Hepatocyte (in vitro differentiated cells): Measurements from ENCODE around the gene STPG4. TPM values are rescaled to one million over a fixed set of nuclear protein-coding genes. Genes with fewer than 3 reads are reported as not detected.

Experiments
- DNase-seq: peaks from one replicate; pipeline ENCODE4 v3.0.0-alpha.2; 2016; ENCODE audit warnings: low spot score
- H2AFZ ChIP-seq: fragments of 200-600 bp; sonication (generic); 2 replicates; pipeline ENCODE4 v1.6.0; 2016; ENCODE audit warnings: antibody characterized with exemption, mild to moderate bottlenecking
- H3K27ac ChIP-seq: fragments of 200-600 bp; sonication (generic); 2 replicates; pipeline ENCODE4 v1.5.1; 2016; ENCODE audit warnings: mild to moderate bottlenecking
- H3K27me3 ChIP-seq: fragments of 200-600 bp; sonication (generic); 2 replicates; pipeline ENCODE4 v1.6.1; 2016
- H3K36me3 ChIP-seq: fragments of 200-600 bp; sonication (generic); replicated peaks from 2 replicates; pipeline ENCODE4 v1.5.1; 2016; ENCODE audit warnings: low read depth; ENCODE audit not compliant: insufficient read depth
- H3K4me1 ChIP-seq: fragments of 200-600 bp; sonication (generic); 2 replicates; pipeline ENCODE4 v1.5.1; 2016; ENCODE audit warnings: mild to moderate bottlenecking, moderate library complexity; ENCODE audit not compliant: insufficient read depth
- H3K4me2 ChIP-seq: fragments of 200-600 bp; sonication (generic); 2 replicates; pipeline ENCODE4 v1.6.0; 2016
- H3K4me3 ChIP-seq: fragments of 200-600 bp; sonication (generic); 2 replicates; pipeline ENCODE4 v1.5.1; 2016; ENCODE audit warnings: mild to moderate bottlenecking
- H3K79me2 ChIP-seq: fragments of 200-600 bp; sonication (generic); 2 replicates; pipeline ENCODE4 v1.6.0; 2017; ENCODE audit warnings: mild to moderate bottlenecking
- H3K9me2 ChIP-seq: fragments of 200-600 bp; sonication (generic); replicated peaks from 2 replicates; pipeline ENCODE4 v1.6.0; 2017; ENCODE audit warnings: mild to moderate bottlenecking; ENCODE audit not compliant: insufficient read depth
- H3K9me3 ChIP-seq: fragments of 200-600 bp; sonication (generic); 2 replicates; pipeline ENCODE4 v1.5.1; 2016; ENCODE audit warnings: low read depth, mild to moderate bottlenecking
- H4K20me1 ChIP-seq: fragments of 200-600 bp; sonication (generic); 2 replicates; pipeline ENCODE4 v1.6.0; 2016; ENCODE audit warnings: mild to moderate bottlenecking; ENCODE audit not compliant: insufficient read depth, poor library complexity, severe bottlenecking
- EZH2 ChIP-seq: fragments of 200-600 bp; sonication (generic); IDR thresholded peaks from 2 replicates; pipeline ENCODE4 v1.6.1; 2016; ENCODE audit warnings: antibody characterized with exemption, mild to moderate bottlenecking, borderline replicate concordance
- EZH2phosphoT487 ChIP-seq: fragments of 200-600 bp; sonication (generic); IDR thresholded peaks from one replicate; pipeline ENCODE4 v1.6.1; 2018; ENCODE audit warnings: antibody characterized with exemption, mild to moderate bottlenecking, low read depth, moderate library complexity; ENCODE audit not compliant: unreplicated experiment, severe bottlenecking
- WGBS: methylation state at CpG from one replicate; pipeline ENCODE4 v1.1.6; 2016; ENCODE audit warnings: low lambda C conversion rate; ENCODE audit errors: missing lambda C conversion rate; 5-methylcytosine and 5-hydroxymethylcytosine counted together
- polyA plus RNA-seq: library from polyadenylated mRNA; unstranded; fragments of >200 nt; fragmentation: Nextera tagmentation; extraction: Ambion mirVana; gene quantifications from 2 replicates; pipeline ENCODE4 v1.2.1, GENCODE V29; 2016
- total RNA-seq: library from RNA; depleted of rRNA; stranded (reverse); fragments of >200 nt; gene quantifications from 2 replicates; pipeline ENCODE4 v1.2.3, GENCODE V29; 2014
- TF ChIP-seq, protein P1 (sequence below): fragments of 200-600 bp; sonication (generic); IDR thresholded peaks from 2 replicates; pipeline ENCODE4 v1.5.1; 2016; ENCODE audit warnings: antibody characterized with exemption, mild to moderate bottlenecking; ENCODE audit not compliant: poor library complexity

STPG4 gene
- total and polyA plus RNA-seq, 2 experiments from 2014 or later: 0.19 TPM; not detected in 1

DNA sequence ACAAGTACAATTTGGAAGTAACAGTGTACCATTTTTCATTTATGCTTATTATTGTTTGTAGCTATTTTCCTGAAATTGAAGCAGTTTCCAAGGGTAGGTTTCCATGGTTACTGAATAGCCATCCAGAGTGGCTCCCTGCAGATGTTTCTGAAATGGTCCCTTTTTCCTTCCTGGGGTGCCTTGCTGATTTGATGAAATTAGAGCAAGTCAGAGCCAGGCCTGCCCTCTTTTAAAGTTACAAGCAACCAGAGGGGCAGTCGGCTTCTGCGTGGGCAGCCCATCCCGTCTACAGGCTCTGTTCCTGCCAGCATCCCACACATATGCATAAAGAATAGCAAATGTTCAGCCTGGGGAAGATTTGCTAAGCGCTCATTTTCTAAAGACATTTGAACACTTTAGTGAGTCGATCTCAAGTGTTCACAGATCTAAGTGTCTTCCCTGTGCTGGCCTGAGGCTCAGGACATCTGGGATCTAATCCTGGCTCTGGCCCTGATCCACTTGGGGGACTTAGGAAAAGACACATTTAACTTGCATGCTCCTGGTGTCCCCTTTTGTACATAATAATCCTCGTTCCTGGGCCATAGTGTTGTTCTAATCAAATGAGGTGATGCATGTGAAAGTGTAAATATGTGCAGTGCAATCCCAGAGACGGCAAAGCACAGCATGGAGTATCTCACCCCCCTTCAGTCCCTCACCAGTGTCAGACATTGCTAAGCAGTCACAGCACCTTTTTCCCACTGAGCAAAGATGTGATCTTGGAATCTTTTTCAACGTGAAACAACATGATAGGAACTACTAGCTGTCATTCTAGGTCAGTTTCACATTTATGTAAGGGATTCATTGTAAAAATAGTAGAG lies 92.2 kb downstream of the STPG4 start:
- Histone ChIP-seq H4K20me1 (no peaks in the 10 kb centered on the region), H3K27me3 (no peaks in the 10 kb centered on the region), H3K27ac (peak overlapping the region; percentile 7), H3K9me3 (no peaks in the 10 kb centered on the region), H3K79me2 (no peaks in the 10 kb centered on the region), H2AFZ (no peak overlapping the region), H3K9me2 (no peaks in the 10 kb centered on the region), H3K4me2 (no peak overlapping the region), H3K36me3 (no peaks in the 10 kb centered on the region), H3K4me1 (peaks cover 9% of the 10 kb centered on the region), H3K4me3 (no peak overlapping the region)
- WGBS: 66% methylated on average over 8 of the region's 8 CpGs
- TF ChIP-seq, protein P1, sequence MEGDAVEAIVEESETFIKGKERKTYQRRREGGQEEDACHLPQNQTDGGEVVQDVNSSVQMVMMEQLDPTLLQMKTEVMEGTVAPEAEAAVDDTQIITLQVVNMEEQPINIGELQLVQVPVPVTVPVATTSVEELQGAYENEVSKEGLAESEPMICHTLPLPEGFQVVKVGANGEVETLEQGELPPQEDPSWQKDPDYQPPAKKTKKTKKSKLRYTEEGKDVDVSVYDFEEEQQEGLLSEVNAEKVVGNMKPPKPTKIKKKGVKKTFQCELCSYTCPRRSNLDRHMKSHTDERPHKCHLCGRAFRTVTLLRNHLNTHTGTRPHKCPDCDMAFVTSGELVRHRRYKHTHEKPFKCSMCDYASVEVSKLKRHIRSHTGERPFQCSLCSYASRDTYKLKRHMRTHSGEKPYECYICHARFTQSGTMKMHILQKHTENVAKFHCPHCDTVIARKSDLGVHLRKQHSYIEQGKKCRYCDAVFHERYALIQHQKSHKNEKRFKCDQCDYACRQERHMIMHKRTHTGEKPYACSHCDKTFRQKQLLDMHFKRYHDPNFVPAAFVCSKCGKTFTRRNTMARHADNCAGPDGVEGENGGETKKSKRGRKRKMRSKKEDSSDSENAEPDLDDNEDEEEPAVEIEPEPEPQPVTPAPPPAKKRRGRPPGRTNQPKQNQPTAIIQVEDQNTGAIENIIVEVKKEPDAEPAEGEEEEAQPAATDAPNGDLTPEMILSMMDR: no peak
- no peak for TF ChIP-seq EZH2
- TF ChIP-seq EZH2phosphoT487: no peak
- no peak for DNase-seq

- no peak overlapping the region for H2AFZ ChIP-seq
- H3K4me3 ChIP-seq: no peak overlapping the region
- no peaks in the 10 kb centered on the region for H4K20me1 ChIP-seq
- no peaks in the 10 kb centered on the region for H3K36me3 ChIP-seq
- DNase-seq: no peak
- H3K79me2 ChIP-seq: no peaks in the 10 kb centered on the region
- no peak overlapping the region for H3K4me2 ChIP-seq
- H3K9me3 ChIP-seq: no peaks in the 10 kb centered on the region
- peak overlapping the region; percentile 7 for H3K27ac ChIP-seq
- TF ChIP-seq EZH2phosphoT487 (no peak), EZH2 (no peak)
- TF ChIP-seq, protein P1: no peak
- H3K9me2 ChIP-seq: no peaks in the 10 kb centered on the region
- peaks cover 17% of the 10 kb centered on the region for H3K4me1 ChIP-seq
- no peaks in the 10 kb centered on the region for H3K27me3 ChIP-seq
- 80% methylated on average over 10 of the region's 10 CpGs for WGBS
Measured at GRCh38 chr2:47061944-47062678, 93.0 kb downstream of the STPG4 start.

GRCh38 chr2:47060652-47061170 lies 94.4 kb downstream of the STPG4 start:
- H3K79me2 ChIP-seq: no peaks in the 10 kb centered on the region
- 95% methylated on average over 10 of the region's 11 CpGs for WGBS
- H4K20me1 ChIP-seq: no peaks in the 10 kb centered on the region
- no peaks in the 10 kb centered on the region for H3K36me3 ChIP-seq
- no peaks in the 10 kb centered on the region for H3K9me3 ChIP-seq
- no peak overlapping the region for H2AFZ ChIP-seq
- H3K4me2 ChIP-seq: no peak overlapping the region
- peaks cover 28% of the 10 kb centered on the region for H3K4me1 ChIP-seq
- TF ChIP-seq, protein P1: no peak
- TF ChIP-seq EZH2 (no peak), EZH2phosphoT487 (no peak)
- no peak for DNase-seq
- no peaks in the 10 kb centered on the region for H3K27me3 ChIP-seq
- no peak overlapping the region for H3K27ac ChIP-seq
- no peak overlapping the region for H3K4me3 ChIP-seq
- no peaks in the 10 kb centered on the region for H3K9me2 ChIP-seq
